LNCAP (cell line): ENCODE measurements around the gene DNAH2.

ENCODE experiments used
- CTCF ChIP-seq: fragments of 450-650 bp; IDR thresholded peaks from 2 replicates; pipeline ENCODE4 v1.5.1; 2017; ENCODE audit warnings: mild to moderate bottlenecking

Gene DNAH2

DNA sequence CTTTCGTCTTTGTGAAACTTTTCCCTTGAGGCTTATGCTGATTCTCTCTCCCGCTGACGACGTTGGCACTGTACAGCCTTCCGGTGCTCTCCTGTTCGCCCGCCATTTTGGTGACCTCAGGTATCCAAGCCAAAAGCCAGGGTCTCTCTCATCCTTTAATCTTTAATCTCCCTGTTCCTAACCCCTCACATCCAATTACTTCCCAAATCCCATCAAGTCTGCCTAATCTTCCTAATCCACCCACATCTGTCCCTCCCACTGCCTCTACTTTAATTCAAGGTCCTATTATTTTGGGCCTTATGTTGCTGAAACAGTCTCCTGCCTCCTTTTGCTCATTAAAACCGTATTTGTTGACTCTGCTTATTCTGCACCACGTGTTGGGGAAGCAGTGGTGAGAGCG, 22.0 kb upstream of the DNAH2 start:
- TF ChIP-seq CTCF, result no peak

DNA sequence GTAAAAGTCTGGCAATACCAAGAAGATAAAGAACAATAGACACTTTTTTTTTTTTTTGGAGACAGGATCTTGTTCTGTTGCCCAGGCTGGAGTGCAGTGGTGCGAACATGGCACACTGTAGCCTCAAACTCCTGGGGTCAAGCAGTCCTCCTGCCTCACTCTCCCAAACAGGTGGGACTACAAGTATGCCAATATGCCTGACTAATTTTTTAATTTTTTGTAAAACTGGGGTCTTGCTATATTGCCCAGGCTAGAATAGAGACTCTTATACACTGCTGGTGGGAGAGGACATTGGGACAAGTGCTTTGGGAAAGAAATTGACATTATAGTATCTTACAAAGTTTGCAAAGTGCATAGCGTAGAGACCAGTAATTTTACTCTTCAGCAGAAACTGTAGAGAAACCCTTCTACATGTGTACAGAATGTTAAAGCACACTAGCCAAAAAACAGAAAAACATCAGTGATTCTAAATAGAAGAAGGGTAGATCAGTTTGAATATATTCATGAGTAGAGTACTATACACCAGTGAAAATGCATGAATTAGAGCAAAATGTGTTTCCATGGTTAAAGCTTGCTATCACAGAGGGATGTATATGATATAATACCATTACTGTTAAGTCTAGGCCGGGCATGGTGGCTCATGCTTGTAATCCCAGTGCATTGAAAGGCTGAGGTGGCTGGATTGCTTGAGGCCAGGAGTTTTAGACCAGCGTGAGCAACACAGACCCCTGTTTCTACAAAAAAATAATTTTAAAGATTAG, 19.5 kb upstream of the DNAH2 start:
- TF ChIP-seq CTCF, result no peak

DNA sequence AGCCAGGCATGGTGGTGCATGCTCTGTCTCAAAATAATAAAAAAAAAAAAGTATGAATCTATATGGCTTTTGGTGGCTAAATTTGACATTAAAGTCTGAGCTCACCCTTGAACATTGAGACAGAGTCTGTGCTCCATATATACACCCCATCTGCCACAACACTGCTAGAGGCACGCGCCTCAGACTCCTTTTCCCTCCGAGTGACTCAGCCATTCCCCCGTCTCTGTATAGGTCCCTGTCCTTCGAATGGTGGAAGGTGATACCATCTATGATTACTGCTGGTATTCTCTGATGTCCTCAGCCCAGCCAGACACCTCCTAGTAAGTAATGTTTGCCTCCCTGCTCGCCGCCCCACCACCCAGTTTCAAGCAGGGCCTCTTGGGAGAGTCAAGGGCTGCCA, 17.0 kb upstream of the DNAH2 start:
- TF ChIP-seq CTCF, result no peak

- TF ChIP-seq CTCF, result no peak
These were observed 15.9 kb upstream of the DNAH2 start for GRCh38 chr17:7701681-7702080.

DNA sequence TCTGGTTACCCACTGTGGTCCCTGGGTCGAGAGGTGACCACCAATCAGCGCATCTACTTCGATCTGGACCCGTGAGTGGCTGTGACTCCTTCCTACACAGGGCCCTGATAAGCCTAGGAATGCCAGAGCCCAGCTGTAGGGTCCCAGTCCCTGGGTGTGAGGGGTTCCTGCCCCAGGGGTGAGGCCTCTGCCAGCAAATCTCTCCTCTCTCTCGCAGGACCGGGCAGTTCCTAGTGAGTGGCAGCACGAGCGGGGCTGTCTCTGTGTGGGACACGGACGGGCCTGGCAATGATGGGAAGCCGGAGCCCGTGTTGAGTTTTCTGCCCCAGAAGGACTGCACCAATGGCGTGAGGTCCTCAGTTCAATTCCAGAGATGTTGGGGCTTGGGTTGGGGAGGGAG, 14.8 kb upstream of the DNAH2 start:
- no peak for TF ChIP-seq CTCF

DNA sequence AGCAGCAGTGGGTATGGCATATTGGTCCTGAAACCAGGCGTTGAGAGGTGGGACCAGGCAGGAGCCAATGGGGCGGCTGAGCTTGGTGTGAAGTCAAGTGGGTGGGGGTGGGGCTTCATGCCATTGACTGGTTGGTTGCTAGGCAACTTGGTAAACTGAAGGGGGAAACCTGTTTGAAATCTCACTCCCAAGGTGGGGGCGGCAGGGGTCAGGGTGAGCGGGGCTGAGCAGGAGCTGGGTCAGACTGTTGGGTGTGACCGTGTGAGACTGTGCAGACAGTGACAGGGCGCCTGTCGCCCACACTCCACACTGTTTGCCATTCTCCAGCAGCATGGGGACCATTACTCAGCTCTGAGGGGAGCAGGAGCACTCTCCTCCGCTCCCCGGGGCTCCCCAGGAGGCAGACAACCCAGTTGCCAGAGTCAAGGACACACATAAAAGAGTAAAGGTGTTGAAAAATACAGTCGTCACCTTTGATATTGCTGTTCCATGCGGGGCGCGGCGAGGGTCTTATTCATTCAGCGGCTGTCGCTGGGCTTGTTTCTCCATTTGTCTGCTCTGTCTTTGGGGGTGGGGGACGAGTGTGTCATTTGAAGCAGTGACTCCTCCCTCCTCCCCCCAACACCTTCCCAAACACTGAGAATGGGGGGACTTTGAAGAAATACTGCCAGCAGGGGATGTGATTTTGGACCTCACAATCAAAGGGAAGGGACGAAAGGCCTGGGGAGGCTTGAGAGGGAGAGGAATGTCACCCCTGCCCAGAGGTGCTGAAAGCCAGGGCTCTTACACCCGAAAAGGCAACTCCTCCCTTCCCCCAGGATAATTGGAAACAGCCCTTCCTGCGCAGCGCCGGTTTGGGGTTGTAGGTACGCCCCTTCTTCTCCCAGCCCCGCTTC, 13.7 kb upstream of the DNAH2 start:
- TF ChIP-seq CTCF, result no peak

- no peak for TF ChIP-seq CTCF
These were observed 12.8 kb upstream of the DNAH2 start, which contains the start of gene EFNB3 for GRCh38 chr17:7704601-7705268. EFNB3 (plus strand) TSS chr17:7705202; CDS start chr17:7705599, 397 bp downstream.
